GM10847 (cell line): Measurements from ENCODE around the gene PSMC3IP.

ENCODE experiments used
- POLR2A ChIP-seq: IDR thresholded peaks from 2 replicates; pipeline ENCODE4 v1.6.1; 2011; ENCODE audit not compliant: insufficient read length; ENCODE audit errors: extremely low read depth

Gene PSMC3IP

GRCh38 chr17:42577532-42578281 lies at the start of gene PSMC3IP:
PSMC3IP (minus strand) TSS chr17:42577729; CDS start chr17:42577686, 43 bp downstream.
- TF ChIP-seq POLR2A, result peak; percentile 75

- TF ChIP-seq POLR2A, result no peak
Observed at GRCh38 chr17:42623732-42624596, 46.4 kb upstream of the PSMC3IP start.

- no peak for TF ChIP-seq POLR2A
Observed at GRCh38 chr17:42623271-42623670, 45.7 kb upstream of the PSMC3IP start.

- no peak for TF ChIP-seq POLR2A
Observed at GRCh38 chr17:42618442-42619150, 41.1 kb upstream of the PSMC3IP start.

- peak; percentile 27 for TF ChIP-seq POLR2A
Observed at GRCh38 chr17:42617956-42618431, 40.5 kb upstream of the PSMC3IP start.

- TF ChIP-seq POLR2A, result no peak
Observed at GRCh38 chr17:42613699-42614295, 36.3 kb upstream of the PSMC3IP start.

- TF ChIP-seq POLR2A, result no peak
Observed at GRCh38 chr17:42612013-42612412, 34.5 kb upstream of the PSMC3IP start.

GRCh38 chr17:42609182-42609813 lies 31.8 kb upstream of the PSMC3IP start, which contains the start of the genes RETREG3 and TUBG1:
RETREG3 (minus strand) TSS chr17:42609374; CDS start chr17:42609324, 50 bp downstream.
TUBG1 (plus strand) TSS chr17:42609683; CDS start chr17:42609738, 55 bp downstream.
- peak; percentile 69 for TF ChIP-seq POLR2A

GRCh38 chr17:42608305-42609181 lies 31.0 kb upstream of the PSMC3IP start:
- no peak for TF ChIP-seq POLR2A

GRCh38 chr17:42607769-42608168 lies 30.2 kb upstream of the PSMC3IP start:
- no peak for TF ChIP-seq POLR2A

- TF ChIP-seq POLR2A, result no peak
Observed at GRCh38 chr17:42603318-42603717, 25.8 kb upstream of the PSMC3IP start.

- TF ChIP-seq POLR2A, result no peak
Observed at GRCh38 chr17:42598905-42599304, 21.4 kb upstream of the PSMC3IP start.

- TF ChIP-seq POLR2A, result no peak
Observed at GRCh38 chr17:42596386-42596785, 18.9 kb upstream of the PSMC3IP start.
